CD14-positive monocyte (primary cell): ENCODE measurements around the gene POLRMT. TPM values are rescaled to one million over a fixed set of nuclear protein-coding genes. Genes with fewer than 3 reads are reported as not detected.

Experiments used
- DNase-seq, 3 donors: peaks; one replicate each; pipeline ENCODE4 v3.0.0-alpha.2; 2011 to 2022
- H2AFZ ChIP-seq: 2 replicates; pipeline ENCODE4 v1.6.0; 2012; ENCODE audit warnings: mild to moderate bottlenecking, low read depth, low read length, inconsistent platforms; ENCODE audit not compliant: insufficient read depth, poor library complexity, severe bottlenecking
- H3K27ac ChIP-seq, 2 donors: 1 replicate in 1 of 2; 2 replicates in 1 of 2; pipeline ENCODE4 v1.5.1; 2012 to 2013; ENCODE audit warnings: low read length in 2 of 2, control low read depth in 1 of 2, inconsistent platforms in 1 of 2, low read depth in 1 of 2, mild to moderate bottlenecking in 1 of 2
- H3K27me3 ChIP-seq, 2 donors: one replicate each; pipeline versions ENCODE4 v1.6.0 to v1.6.1; 2011 to 2013; ENCODE audit warnings: low read length in 2 of 2; ENCODE audit not compliant: control insufficient read depth in 2 of 2, insufficient read depth in 2 of 2
- H3K36me3 ChIP-seq, 2 donors: replicated peaks in 1 of 2; 1 replicate in 1 of 2; 2 replicates in 1 of 2; pipeline versions ENCODE4 v1.5.1 to v1.6.1; 2012 to 2013; ENCODE audit warnings: low read length in 2 of 2, control low read depth in 1 of 2, inconsistent platforms in 1 of 2, mild to moderate bottlenecking in 1 of 2; ENCODE audit not compliant: insufficient read depth in 2 of 2, control insufficient read depth in 1 of 2
- H3K4me1 ChIP-seq, 2 donors: 1 replicate in 1 of 2; 2 replicates in 1 of 2; pipeline versions ENCODE4 v1.5.1 to v1.6.1; 2012 to 2013; ENCODE audit warnings: low read length in 2 of 2, control low read depth in 1 of 2, inconsistent platforms in 1 of 2, mild to moderate bottlenecking in 1 of 2, moderate library complexity in 1 of 2; ENCODE audit not compliant: insufficient read depth in 2 of 2, control insufficient read depth in 1 of 2
- H3K4me2 ChIP-seq: replicated peaks from 2 replicates; pipeline ENCODE3; 2012; ENCODE audit warnings: low read length, moderate library complexity, mild to moderate bottlenecking; ENCODE audit not compliant: poor library complexity, severe bottlenecking; ENCODE audit errors: extremely low read depth
- H3K4me3 ChIP-seq, 3 experiments: fragments of 200-600 bp in 1 of 3; sonication (generic) in 1 of 3; replicated peaks in 1 of 3; 1 replicate in 2 of 3; 2 replicates in 1 of 3; pipeline ENCODE4 v1.5.1; 2011 to 2013; ENCODE audit warnings: low read length in 3 of 3, mild to moderate bottlenecking in 3 of 3, control low read depth in 2 of 3, low read depth in 2 of 3, inconsistent platforms in 1 of 3, moderate library complexity in 1 of 3
- H3K79me2 ChIP-seq: 2 replicates; pipeline ENCODE4 v1.6.0; 2012; ENCODE audit warnings: mild to moderate bottlenecking, control low read depth, inconsistent platforms, low read length, moderate library complexity; ENCODE audit not compliant: insufficient read depth
- H3K9ac ChIP-seq: 2 replicates; pipeline ENCODE4 v1.6.0; 2017; ENCODE audit warnings: low read length, mild to moderate bottlenecking; ENCODE audit not compliant: insufficient read depth, poor library complexity, severe bottlenecking
- H3K9me3 ChIP-seq, 2 donors: replicated peaks in 1 of 2; 1 replicate in 1 of 2; 2 replicates in 1 of 2; pipeline versions ENCODE4 v1.5.1 to v1.6.1; 2012 to 2013; ENCODE audit warnings: low read length in 2 of 2, control low read depth in 1 of 2; ENCODE audit not compliant: control insufficient read depth in 1 of 2, insufficient read depth in 1 of 2
- H4K20me1 ChIP-seq: 2 replicates; pipeline ENCODE4 v1.6.0; 2012; ENCODE audit warnings: mild to moderate bottlenecking, low read length, control low read depth, moderate library complexity; ENCODE audit not compliant: insufficient read depth
- H3K27ac Mint-ChIP-seq, 7 donors: one replicate each; pipeline ENCODE4 v1.8.0; 2020; ENCODE audit warnings: mild to moderate bottlenecking in 7 of 7, mixed read lengths in 7 of 7, moderate library complexity in 6 of 7, inconsistent platforms in 2 of 7
- H3K27me3 Mint-ChIP-seq, 3 donors: one replicate each; pipeline ENCODE4 v1.8.0; 2021 to 2022; ENCODE audit warnings: low read depth in 3 of 3, mild to moderate bottlenecking in 3 of 3, mixed read lengths in 3 of 3, moderate library complexity in 3 of 3, inconsistent platforms in 1 of 3
- H3K36me3 Mint-ChIP-seq, 2 donors: one replicate each; pipeline ENCODE4 v1.8.0; 2020; ENCODE audit warnings: mixed read lengths in 2 of 2, inconsistent platforms in 1 of 2, mild to moderate bottlenecking in 1 of 2
- H3K4me1 Mint-ChIP-seq: one replicate; pipeline ENCODE4 v1.8.0; 2020; ENCODE audit warnings: mild to moderate bottlenecking, mixed read lengths
- H3K4me3 Mint-ChIP-seq, 2 donors: one replicate each; pipeline ENCODE4 v1.8.0; 2020; ENCODE audit warnings: mild to moderate bottlenecking in 2 of 2, mixed read lengths in 2 of 2, moderate library complexity in 1 of 2
- H3K9me3 Mint-ChIP-seq, 7 donors: one replicate each; pipeline ENCODE4 v1.8.0; 2020 to 2022; ENCODE audit warnings: mixed read lengths in 7 of 7, mild to moderate bottlenecking in 6 of 7, moderate library complexity in 6 of 7, inconsistent platforms in 2 of 7
- WGBS: methylation state at CpG from one replicate; pipeline ENCODE4 v1.1.5; 2013; ENCODE audit warnings: missing lambda C conversion rate; ENCODE audit not compliant: insufficient coverage; 5-methylcytosine and 5-hydroxymethylcytosine counted together
- intact Hi-C, 2 donors: fragments of 100-400 bp; cut with micrococcal nuclease; formaldehyde crosslinking; loops; one replicate each; pipeline versions ENCODE4 v1.15.0 to v1.15.1; 2023
- polyA plus RNA-seq, 3 donors: library from polyadenylated mRNA; depleted of rRNA in 1 of 3; unstranded in 2 of 3; stranded (reverse) in 1 of 3; fragments of 300-500 nt in 2 of 3; fragments of >200 nt in 1 of 3; fragmentation: Illumina TruSeq in 2 of 3; gene quantifications; 1 replicate in 2 of 3; 2 replicates in 1 of 3; pipeline ENCODE4 v1.2.3, GENCODE V29; 2012 to 2021
- TF ChIP-seq, protein P1 (sequence below): fragments of 200-600 bp; IDR thresholded peaks from one replicate; pipeline ENCODE4 v1.8.0; 2022; ENCODE audit warnings: antibody characterized with exemption, mild to moderate bottlenecking

POLRMT gene
- polyA plus RNA-seq, 3 donors: 16.2 to 40.5 (median 17.6) TPM

DNA sequence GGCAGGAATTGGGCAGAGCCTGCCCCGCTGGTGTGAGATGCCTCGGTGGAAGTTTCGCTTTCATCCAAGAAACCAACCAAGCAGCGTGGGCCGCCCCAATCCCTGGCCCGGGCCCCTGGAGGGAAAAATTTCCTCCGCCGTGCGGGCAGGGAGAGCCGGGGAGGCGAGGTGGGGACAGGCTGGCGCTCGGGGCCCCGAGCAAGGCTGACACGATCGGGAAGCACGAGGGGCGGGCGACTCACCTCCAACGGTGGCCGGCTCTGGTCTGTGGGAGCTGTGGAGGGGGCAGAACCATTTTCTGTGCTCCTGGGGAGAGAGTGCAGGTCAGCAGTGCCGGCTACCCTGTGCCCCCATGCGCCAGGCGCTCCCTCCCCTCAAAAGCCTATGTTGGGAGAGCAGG, 18.7 kb upstream of the POLRMT start:
- peaks cover 6% of the 10 kb centered on the region for H3K4me1 Mint-ChIP-seq
- DNase-seq: no peak
- H3K4me2 ChIP-seq: no peak overlapping the region
- no peak overlapping the region for H3K27ac ChIP-seq
- no peaks in the 10 kb centered on the region for H3K27me3 Mint-ChIP-seq
- no peak overlapping the region for H2AFZ ChIP-seq
- no peak overlapping the region for H3K9ac ChIP-seq
- 90% methylated on average over 20 of the region's 24 CpGs for WGBS
- H4K20me1 ChIP-seq: peaks cover 98% of the 10 kb centered on the region
- H3K36me3 Mint-ChIP-seq: peaks cover 30 to 77% of the 10 kb centered on the region in 2 donors
- H3K27ac Mint-ChIP-seq: no peak overlapping the region
- no peaks in the 10 kb centered on the region for H3K27me3 ChIP-seq
- no peak overlapping the region for H3K4me3 ChIP-seq
- H3K9me3 ChIP-seq: no peaks in the 10 kb centered on the region
- TF ChIP-seq, protein P1, sequence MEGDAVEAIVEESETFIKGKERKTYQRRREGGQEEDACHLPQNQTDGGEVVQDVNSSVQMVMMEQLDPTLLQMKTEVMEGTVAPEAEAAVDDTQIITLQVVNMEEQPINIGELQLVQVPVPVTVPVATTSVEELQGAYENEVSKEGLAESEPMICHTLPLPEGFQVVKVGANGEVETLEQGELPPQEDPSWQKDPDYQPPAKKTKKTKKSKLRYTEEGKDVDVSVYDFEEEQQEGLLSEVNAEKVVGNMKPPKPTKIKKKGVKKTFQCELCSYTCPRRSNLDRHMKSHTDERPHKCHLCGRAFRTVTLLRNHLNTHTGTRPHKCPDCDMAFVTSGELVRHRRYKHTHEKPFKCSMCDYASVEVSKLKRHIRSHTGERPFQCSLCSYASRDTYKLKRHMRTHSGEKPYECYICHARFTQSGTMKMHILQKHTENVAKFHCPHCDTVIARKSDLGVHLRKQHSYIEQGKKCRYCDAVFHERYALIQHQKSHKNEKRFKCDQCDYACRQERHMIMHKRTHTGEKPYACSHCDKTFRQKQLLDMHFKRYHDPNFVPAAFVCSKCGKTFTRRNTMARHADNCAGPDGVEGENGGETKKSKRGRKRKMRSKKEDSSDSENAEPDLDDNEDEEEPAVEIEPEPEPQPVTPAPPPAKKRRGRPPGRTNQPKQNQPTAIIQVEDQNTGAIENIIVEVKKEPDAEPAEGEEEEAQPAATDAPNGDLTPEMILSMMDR: no peak
- H3K9me3 Mint-ChIP-seq: no peaks in the 10 kb centered on the region
- peaks cover 63% of the 10 kb centered on the region for H3K79me2 ChIP-seq
- H3K4me3 Mint-ChIP-seq: no peak overlapping the region
- no peaks in the 10 kb centered on the region for H3K4me1 ChIP-seq
- H3K36me3 ChIP-seq: peaks cover 74 to 86% of the 10 kb centered on the region in 2 donors
- intact Hi-C loops: no loop called here

DNA sequence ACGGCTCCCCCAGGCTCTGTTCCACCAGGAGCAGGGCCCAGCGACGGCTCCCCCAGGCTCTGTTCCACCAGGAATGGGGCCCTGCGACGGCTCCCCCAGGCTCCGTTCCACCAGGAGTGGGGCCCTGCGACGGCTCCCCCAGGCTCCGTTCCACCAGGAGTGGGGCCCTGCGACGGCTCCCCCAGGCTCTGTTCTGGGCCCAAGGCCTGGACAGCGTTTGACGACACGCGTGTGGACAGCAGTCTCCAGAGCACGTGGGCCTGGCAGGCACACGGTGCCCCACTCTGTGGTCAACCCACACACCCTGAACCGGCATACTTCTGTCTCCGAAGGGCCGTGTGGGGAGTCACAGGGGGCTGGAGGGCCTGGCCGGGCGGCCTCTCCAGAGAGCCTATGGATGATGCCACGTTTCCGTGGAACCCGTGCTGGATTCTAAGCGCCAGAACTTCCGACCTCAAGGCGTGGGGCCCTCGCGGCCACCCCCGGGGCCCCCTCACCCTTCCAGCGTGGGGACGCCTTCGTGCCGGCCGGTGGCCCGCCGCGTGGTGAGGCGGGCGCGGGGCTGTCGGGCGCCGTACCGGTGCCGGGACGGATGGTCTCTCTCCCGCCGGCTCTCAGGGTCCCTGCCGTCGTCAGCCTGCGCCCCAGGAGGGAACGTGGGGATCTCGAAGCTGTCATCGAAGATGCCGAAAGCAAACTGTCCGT, 17.9 kb upstream of the POLRMT start:
- no peaks in the 10 kb centered on the region for H3K4me1 ChIP-seq
- DNase-seq: no peak
- no peak overlapping the region for H3K27ac Mint-ChIP-seq
- H3K27me3 ChIP-seq: no peaks in the 10 kb centered on the region
- no peaks in the 10 kb centered on the region for H3K9me3 Mint-ChIP-seq
- H3K27ac ChIP-seq: no peak overlapping the region
- intact Hi-C loops: no loop called here
- TF ChIP-seq, protein P1: no peak
- H3K36me3 ChIP-seq: peaks cover 76 to 93% of the 10 kb centered on the region in 2 donors
- no peaks in the 10 kb centered on the region for H3K27me3 Mint-ChIP-seq
- H3K4me2 ChIP-seq: no peak overlapping the region
- H3K4me3 Mint-ChIP-seq: no peak overlapping the region
- no peak overlapping the region for H3K9ac ChIP-seq
- H3K79me2 ChIP-seq: peaks cover 56% of the 10 kb centered on the region
- H3K9me3 ChIP-seq: no peaks in the 10 kb centered on the region
- H3K4me3 ChIP-seq: no peak overlapping the region
- peaks cover 32 to 83% of the 10 kb centered on the region in 2 donors for H3K36me3 Mint-ChIP-seq
- peaks cover 97% of the 10 kb centered on the region for H4K20me1 ChIP-seq
- peaks cover 5% of the 10 kb centered on the region for H3K4me1 Mint-ChIP-seq
- WGBS: 98% methylated on average over 43 of the region's 58 CpGs
- no peak overlapping the region for H2AFZ ChIP-seq
